ENCODE results near the gene ZNF43. TPM values are rescaled to one million over a fixed set of nuclear protein-coding genes. Genes with fewer than 3 reads are reported as not detected.

The ZNF43 gene
- total RNA-seq, 1 experiment from 2014 or later: 0.34 TPM

DNA sequence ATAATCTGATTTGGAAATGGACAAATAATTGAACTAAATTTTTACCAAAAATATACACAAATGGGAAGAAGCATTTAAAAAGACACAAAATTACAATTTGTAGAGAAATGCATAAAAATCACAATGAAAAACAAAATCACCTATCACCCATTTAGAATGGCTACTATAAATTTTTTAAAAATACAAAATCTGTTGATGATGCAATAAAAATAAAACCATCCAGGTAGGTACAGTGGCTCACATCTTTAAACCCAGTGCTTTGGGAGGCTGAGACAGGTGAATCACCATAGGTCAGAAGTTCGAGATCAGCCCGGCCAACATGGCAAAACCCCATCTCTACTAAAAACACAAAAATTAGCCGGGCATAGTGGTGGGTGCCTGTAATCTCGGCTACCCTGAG is 23.5 kb downstream of the ZNF43 start:
- Histone ChIP-seq H4K20me1 (ENCODE audit: insufficient read depth) (no peaks in the 10 kb centered on the region), H3K4me2 (ENCODE audit: low read length) (no peak overlapping the region), H3K9ac (ENCODE audit: low read length) (no peak overlapping the region), H3K9me3 (ENCODE audit: control insufficient read depth in 1 of 2, insufficient read depth in 1 of 2, low read depth in 1 of 2, low read length in 2 of 2) (peaks cover 17 to 25% of the 10 kb centered on the region in 2 experiments; a peak in 2 of 4 replicates), H2AFZ (ENCODE audit: low read depth, low read length, poor library complexity, severe bottlenecking) (no peak overlapping the region), H3K4me3 (replicated peaks in 1 of 2; ENCODE audit: low read depth in 1 of 2, low read length in 2 of 2) (no peak overlapping the region), H3K36me3 (ENCODE audit: control insufficient read depth in 1 of 2, insufficient read depth in 2 of 2, low read length in 2 of 2) (no peaks in the 10 kb centered on the region), H3K27me3 (ENCODE audit: insufficient read depth, low read length) (no peaks in the 10 kb centered on the region), H3K9me2 (ENCODE audit: insufficient read depth) (no peaks in the 10 kb centered on the region), H3K4me1 (ENCODE audit: control insufficient read depth in 1 of 2, insufficient read depth in 2 of 2, low read length in 2 of 2) (no peaks in the 10 kb centered on the region), H3K79me2 (ENCODE audit: insufficient read depth, low read length) (no peaks in the 10 kb centered on the region), H3K27ac (ENCODE audit: low read depth, low read length) (no peak overlapping the region)
- intact Hi-C loops (cut with micrococcal nuclease): no loop called here
- BruUV-seq (replicated peaks): no TSS peak
- no peak for ATAC-seq
- DNase-seq (ENCODE audit: low read depth, low spot score): no peak
- RAD21 ChIA-PET (ENCODE audit: low non-redundant PET in 1 of 2, low total read pairs in 2 of 2, uncharacterized antibody in 2 of 2, unreplicated experiment in 2 of 2): no interaction called here
- TF ChIP-seq JUND (IDR thresholded peaks at IDR 0.05) (no peak), CEBPB (IDR thresholded peaks at IDR 0.05; ENCODE audit: low read depth) (no peak), ZBTB33 (IDR thresholded peaks at IDR 0.05; ENCODE audit: extremely low read depth, insufficient replicate concordance, low read length) (no peak), REST (IDR thresholded peaks at IDR 0.05; ENCODE audit: low read depth) (no peak), EGR1 (IDR thresholded peaks at IDR 0.05; ENCODE audit: low read depth) (no peak), POLR2A (IDR thresholded peaks at IDR 0.05; ENCODE audit: borderline replicate concordance, extremely low read depth, insufficient read depth, insufficient read length) (no peak), RAD21 (IDR thresholded peaks at IDR 0.05; ENCODE audit: low read depth) (no peak), EZH2phosphoT487 (IDR thresholded peaks at IDR 0.05; ENCODE audit: borderline replicate concordance) (no peak), SIN3A (IDR thresholded peaks at IDR 0.05; ENCODE audit: low read depth) (no peak), YY1 (IDR thresholded peaks at IDR 0.05; ENCODE audit: extremely low read depth, insufficient replicate concordance, low read depth, low read length) (no peak), ELF1 (IDR thresholded peaks at IDR 0.05; ENCODE audit: borderline replicate concordance, low read depth) (no peak), SRF (IDR thresholded peaks at IDR 0.05; ENCODE audit: low read depth) (no peak), TCF7L2 (IDR thresholded peaks at IDR 0.05; ENCODE audit: borderline replicate concordance, extremely low read depth, insufficient read depth, insufficient read length) (no peak)
- TF ChIP-seq, protein P1, sequence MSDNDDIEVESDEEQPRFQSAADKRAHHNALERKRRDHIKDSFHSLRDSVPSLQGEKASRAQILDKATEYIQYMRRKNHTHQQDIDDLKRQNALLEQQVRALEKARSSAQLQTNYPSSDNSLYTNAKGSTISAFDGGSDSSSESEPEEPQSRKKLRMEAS (IDR thresholded peaks at IDR 0.05): no peak
- CTCF ChIA-PET: no interaction called here
- POLR2A ChIA-PET: no interaction called here

Data from HCT116 (cell line).